IPS-18c (cell line): Measurements from ENCODE around the gene NRXN3.

ENCODE experiments used
- H3K4me3 ChIP-seq: 2 replicates; pipeline ENCODE4 v1.7.0; 2013; ENCODE audit warnings: low read depth, mild to moderate bottlenecking, low read length, moderate library complexity; ENCODE audit not compliant: insufficient read depth
- H3K9me3 ChIP-seq: one replicate; pipeline ENCODE4 v1.6.1; 2013; ENCODE audit warnings: mild to moderate bottlenecking, low read length, moderate library complexity; ENCODE audit not compliant: control insufficient read depth, insufficient read depth

NRXN3 gene

GRCh38 chr14:79576424-79576823 is 1406.3 kb downstream of the NRXN3 start:
- H3K4me3 ChIP-seq, result no peak overlapping the region

DNA sequence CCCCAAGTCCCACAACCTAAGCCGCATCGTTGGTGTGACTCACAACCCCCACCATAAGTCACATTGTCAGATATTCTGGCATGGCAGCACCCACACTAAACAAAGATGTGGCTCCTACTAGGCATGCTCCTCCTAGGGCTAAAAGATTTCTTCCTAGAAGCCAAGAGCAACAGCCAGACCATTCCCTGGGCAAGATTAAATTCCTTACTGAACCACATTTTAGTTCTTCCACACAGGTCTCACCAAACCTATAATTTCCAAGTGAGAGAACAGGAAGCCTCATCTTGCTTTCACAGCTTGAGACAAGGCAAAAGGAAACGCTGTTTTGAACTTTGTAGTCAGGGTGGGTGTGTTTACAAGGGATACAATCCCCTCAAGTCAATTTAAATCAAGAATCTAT is 1408.3 kb downstream of the NRXN3 start:
- Histone ChIP-seq H3K4me3 (no peak overlapping the region), H3K9me3 (no peaks in the 10 kb centered on the region)

More at GRCh38 chr14:79576424-79576823, 1406.3 kb downstream of the NRXN3 start:
- H3K9me3 ChIP-seq, result no peaks in the 10 kb centered on the region

GRCh38 chr14:79580414-79580813 is 1410.2 kb downstream of the NRXN3 start:
- Histone ChIP-seq H3K9me3 (no peaks in the 10 kb centered on the region), H3K4me3 (no peak overlapping the region)

GRCh38 chr14:79580906-79581305 is 1410.7 kb downstream of the NRXN3 start:
- Histone ChIP-seq H3K9me3 (no peaks in the 10 kb centered on the region), H3K4me3 (no peak overlapping the region)

- H3K9me3 ChIP-seq, result no peaks in the 10 kb centered on the region
- H3K4me3 ChIP-seq, result no peak overlapping the region
Observed at GRCh38 chr14:79581912-79582576, 1411.9 kb downstream of the NRXN3 start.

DNA sequence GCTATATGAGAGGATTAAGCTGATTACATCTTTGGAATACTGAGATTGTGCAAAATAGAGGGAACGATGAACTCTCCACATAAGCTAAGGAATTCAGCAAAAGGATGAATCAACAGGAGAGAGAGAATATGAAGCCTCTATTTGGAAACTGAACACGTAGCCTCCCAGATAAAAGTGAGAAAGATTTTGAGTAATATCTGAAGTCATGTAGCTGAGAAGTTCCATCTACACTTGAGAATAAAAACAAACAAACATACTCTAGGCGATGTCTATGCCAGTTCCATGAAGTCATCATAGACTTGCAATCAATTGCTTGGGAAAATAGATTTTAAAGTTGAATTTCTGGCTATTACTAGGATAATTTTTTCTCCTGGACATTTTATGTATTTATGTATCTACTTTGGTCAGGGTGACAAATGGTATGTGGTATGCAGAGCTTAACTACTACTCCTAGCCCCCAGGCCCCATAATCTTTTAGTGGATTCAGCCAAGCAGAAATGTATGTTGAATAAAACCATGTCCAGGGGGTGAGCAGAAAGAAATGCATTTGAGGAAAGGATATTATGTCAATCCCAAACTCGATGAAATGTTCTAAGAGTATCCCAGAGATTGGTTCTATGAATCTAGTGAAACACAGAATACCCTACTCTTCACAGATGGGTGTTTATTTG is 1413.7 kb downstream of the NRXN3 start:
- H3K9me3 ChIP-seq, result no peaks in the 10 kb centered on the region
- no peak overlapping the region for H3K4me3 ChIP-seq

DNA sequence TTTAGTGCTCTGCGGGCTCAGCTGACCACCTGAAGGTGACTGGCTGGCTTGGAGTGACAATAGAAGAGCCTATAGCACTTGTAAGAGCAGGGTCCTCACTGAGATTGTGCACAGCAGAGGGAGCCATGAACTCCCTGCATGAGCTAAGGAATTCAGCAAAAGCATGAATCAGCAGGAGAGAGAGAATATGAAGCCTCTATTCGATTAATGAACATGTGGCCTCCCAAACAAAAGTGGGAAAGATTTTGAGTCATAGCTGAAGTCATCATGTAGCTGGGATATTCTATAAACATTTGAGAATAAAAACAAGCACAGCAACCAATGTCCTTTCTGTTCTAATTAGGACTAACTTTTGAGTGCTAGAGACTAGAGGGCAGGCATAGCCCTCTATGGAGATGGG is 1414.5 kb downstream of the NRXN3 start:
- Histone ChIP-seq H3K4me3 (no peak overlapping the region), H3K9me3 (no peaks in the 10 kb centered on the region)

DNA sequence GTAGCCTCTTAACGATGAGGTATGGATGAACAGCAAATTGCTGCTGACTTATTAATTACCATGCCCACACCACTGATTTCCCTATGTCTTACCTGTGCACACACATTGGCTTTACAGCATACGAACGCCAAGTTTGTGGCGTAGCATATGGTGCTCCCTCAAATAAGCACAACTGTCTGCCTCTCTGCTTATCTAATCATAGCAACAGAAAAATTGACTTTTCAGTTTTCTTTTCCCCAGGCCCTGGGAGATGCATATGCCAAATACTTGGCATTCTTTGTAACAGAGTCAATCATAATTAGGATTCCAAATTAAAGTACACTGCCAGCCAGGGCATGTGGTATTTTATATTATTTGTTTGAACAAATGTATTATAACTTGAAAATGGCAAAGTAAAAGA is 1415.7 kb downstream of the NRXN3 start:
- Histone ChIP-seq H3K9me3 (peaks cover 2% of the 10 kb centered on the region), H3K4me3 (no peak overlapping the region)

- Histone ChIP-seq H3K4me3 (no peak overlapping the region), H3K9me3 (peaks cover 2% of the 10 kb centered on the region)
Observed at GRCh38 chr14:79586416-79586815, 1416.2 kb downstream of the NRXN3 start.

DNA sequence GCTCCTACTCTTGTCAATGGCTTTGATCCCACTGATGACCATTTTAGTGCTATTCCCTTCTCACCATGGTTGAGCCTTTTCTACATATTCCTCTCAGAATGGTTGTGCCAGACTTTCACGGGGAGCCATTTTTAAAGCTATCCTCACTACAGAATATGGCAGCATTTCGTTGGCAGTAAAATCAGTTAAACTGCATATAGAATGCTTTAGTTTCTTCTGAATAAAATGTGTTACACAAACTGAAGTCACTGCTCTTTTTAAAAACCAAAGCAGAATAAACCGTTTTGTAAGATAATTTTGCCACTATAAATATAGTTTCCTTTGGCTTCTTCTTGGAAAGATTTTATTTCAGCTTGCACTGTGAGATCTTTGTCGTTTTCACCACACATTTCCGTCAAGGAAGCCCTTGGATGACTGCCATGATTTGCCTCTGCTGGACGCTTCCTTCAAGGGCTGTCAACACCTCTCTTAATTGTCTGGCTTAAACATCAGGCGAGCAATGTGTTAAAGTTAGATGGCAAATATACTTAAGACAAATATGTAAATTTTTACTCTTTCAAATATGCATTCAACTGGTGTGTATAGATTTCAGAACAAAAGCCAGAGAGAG is 1416.9 kb downstream of the NRXN3 start:
- no peak overlapping the region for H3K4me3 ChIP-seq
- H3K9me3 ChIP-seq, result peaks cover 2% of the 10 kb centered on the region

DNA sequence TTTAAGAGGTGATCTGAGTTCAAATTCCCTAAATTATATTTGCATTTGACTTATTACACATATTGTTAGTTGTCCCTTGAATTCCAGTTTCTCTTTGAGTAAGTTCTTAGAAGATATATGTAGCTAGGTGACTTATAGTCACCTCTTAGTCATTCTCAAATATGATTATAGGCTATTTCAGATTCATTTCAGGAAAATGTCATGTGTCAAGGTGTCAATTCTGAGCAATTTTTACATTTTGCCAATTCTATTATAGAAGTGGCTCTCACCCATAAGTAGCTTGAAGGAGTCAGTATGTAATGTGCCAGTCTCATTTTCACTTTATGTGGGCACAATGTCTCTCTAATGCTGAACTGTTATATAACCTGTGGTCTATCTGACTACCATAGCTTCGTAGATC is 1417.7 kb downstream of the NRXN3 start:
- H3K9me3 ChIP-seq, result peaks cover 2% of the 10 kb centered on the region
- no peak overlapping the region for H3K4me3 ChIP-seq

- H3K9me3 ChIP-seq, result peaks cover 2% of the 10 kb centered on the region
- H3K4me3 ChIP-seq, result no peak overlapping the region
Observed at GRCh38 chr14:79588398-79588797, 1418.2 kb downstream of the NRXN3 start.

- H3K4me3 ChIP-seq, result no peak overlapping the region
- no peaks in the 10 kb centered on the region for H3K9me3 ChIP-seq
Observed at GRCh38 chr14:79596551-79596950, 1426.4 kb downstream of the NRXN3 start.

DNA sequence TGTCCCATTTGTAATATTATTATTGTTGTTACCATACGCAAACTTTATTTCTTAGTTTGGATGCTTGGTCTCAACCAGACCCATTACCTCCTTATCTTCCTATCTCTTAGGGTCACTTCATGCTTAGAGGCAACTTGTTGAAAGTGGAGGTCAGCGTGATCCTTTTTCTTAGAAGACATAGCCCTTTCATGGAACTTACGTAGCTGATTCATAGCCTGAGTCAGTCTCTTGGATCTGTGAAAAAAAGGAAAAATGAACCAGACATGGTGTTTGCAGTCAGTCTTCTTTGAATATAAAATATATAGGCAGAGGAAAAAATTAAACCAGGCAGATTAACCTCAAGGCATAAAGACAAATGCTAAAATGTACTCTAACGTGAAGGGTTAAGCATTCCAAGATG is 1427.4 kb downstream of the NRXN3 start:
- Histone ChIP-seq H3K9me3 (no peaks in the 10 kb centered on the region), H3K4me3 (no peak overlapping the region)

GRCh38 chr14:79598339-79598738 is 1428.2 kb downstream of the NRXN3 start:
- Histone ChIP-seq H3K4me3 (no peak overlapping the region), H3K9me3 (no peaks in the 10 kb centered on the region)

- H3K4me3 ChIP-seq, result no peak overlapping the region
Observed at GRCh38 chr14:79599239-79599638, 1429.1 kb downstream of the NRXN3 start.

GRCh38 chr14:79600406-79600805 is 1430.2 kb downstream of the NRXN3 start:
- Histone ChIP-seq H3K4me3 (no peak overlapping the region), H3K9me3 (no peaks in the 10 kb centered on the region)

More at GRCh38 chr14:79599239-79599638, 1429.1 kb downstream of the NRXN3 start:
- H3K9me3 ChIP-seq, result no peaks in the 10 kb centered on the region

GRCh38 chr14:79601579-79601978 is 1431.4 kb downstream of the NRXN3 start:
- no peak overlapping the region for H3K4me3 ChIP-seq
- H3K9me3 ChIP-seq, result no peaks in the 10 kb centered on the region
